ENCODE results near the gene VPS39.

The VPS39 gene

GRCh38 chr15:42145546-42146455 lies 62.3 kb downstream of the VPS39 start:
- DNase-seq (ENCODE audit: low spot score) = no peak

GRCh38 chr15:42144841-42145375 lies 63.2 kb downstream of the VPS39 start:
- DNase-seq (ENCODE audit: low spot score) = no peak

- no peak for DNase-seq (ENCODE audit: low spot score)
Observed at GRCh38 chr15:42143866-42144625, 64.1 kb downstream of the VPS39 start.

- DNase-seq (ENCODE audit: low spot score) = no peak
Observed at GRCh38 chr15:42143356-42143755, 64.7 kb downstream of the VPS39 start.

- DNase-seq (ENCODE audit: low spot score) = no peak
Observed at GRCh38 chr15:42141795-42142667, 66.1 kb downstream of the VPS39 start.

- DNase-seq (ENCODE audit: low spot score) = no peak
Observed at GRCh38 chr15:42141246-42141645, 66.9 kb downstream of the VPS39 start.

GRCh38 chr15:42140383-42141070 lies 67.6 kb downstream of the VPS39 start:
- DNase-seq (ENCODE audit: low spot score) = no peak

- DNase-seq (ENCODE audit: low spot score) = no peak
Observed at GRCh38 chr15:42139596-42139995, 68.5 kb downstream of the VPS39 start.

- no peak for DNase-seq (ENCODE audit: low spot score)
Observed at GRCh38 chr15:42138968-42139386, 69.1 kb downstream of the VPS39 start.

- DNase-seq (ENCODE audit: low spot score) = no peak
Observed at GRCh38 chr15:42138411-42138810, 69.7 kb downstream of the VPS39 start.

GRCh38 chr15:42137461-42138261 lies 70.4 kb downstream of the VPS39 start:
- DNase-seq (ENCODE audit: low spot score) = peak; percentile 74

- no peak for DNase-seq (ENCODE audit: low spot score)
Observed at GRCh38 chr15:42136513-42136912, 71.6 kb downstream of the VPS39 start.

- DNase-seq (ENCODE audit: low spot score) = no peak
Observed at GRCh38 chr15:42135351-42135750, 72.8 kb downstream of the VPS39 start.

- no peak for DNase-seq (ENCODE audit: low spot score)
Observed at GRCh38 chr15:42134617-42135245, 73.4 kb downstream of the VPS39 start.

- DNase-seq (ENCODE audit: low spot score) = peak; percentile 55
Observed at GRCh38 chr15:42133886-42134502, 74.1 kb downstream of the VPS39 start.

GRCh38 chr15:42133356-42133755 lies 74.7 kb downstream of the VPS39 start:
- no peak for DNase-seq (ENCODE audit: low spot score)

- DNase-seq (ENCODE audit: low spot score) = no peak
Observed at GRCh38 chr15:42131826-42132806, 76.0 kb downstream of the VPS39 start.

GRCh38 chr15:42131006-42131405 lies 77.1 kb downstream of the VPS39 start:
- DNase-seq (ENCODE audit: low spot score) = no peak

Data from AG08395 (cell line).